ENCODE results near the gene TTLL13. TPM values are rescaled to one million over a fixed set of nuclear protein-coding genes. Genes with fewer than 3 reads are reported as not detected.
A peak's percentile ranks its signal among the peaks of the same experiment; 100 is the strongest.

Gene TTLL13
- polyA plus RNA-seq, 1 of the 3 experiments (the other 2 are of a cell fraction), result 0.03 TPM

DNA sequence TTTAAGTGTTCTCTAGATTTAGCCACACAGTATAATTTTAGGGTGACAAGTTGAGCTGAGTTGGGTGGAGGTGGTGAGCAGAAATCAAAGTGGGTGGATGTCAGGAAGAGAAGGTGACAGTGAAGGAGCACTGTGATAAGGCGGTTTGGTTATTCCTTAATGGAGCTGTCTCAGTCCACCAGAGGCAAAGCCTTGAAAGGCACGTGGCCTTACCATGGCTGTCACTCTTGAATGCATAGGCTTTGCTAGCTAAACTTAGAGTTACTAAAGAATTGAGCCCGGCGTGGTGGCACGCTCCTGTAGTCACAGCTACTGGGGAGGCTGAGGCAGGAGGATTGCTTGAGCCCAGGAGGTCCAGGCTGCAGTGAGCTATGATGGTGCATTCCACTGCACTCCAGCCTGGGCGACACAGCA lies 560 bp upstream of the TTLL13 start:
- Histone ChIP-seq H3F3A (replicated peaks; ENCODE audit: insufficient read depth) (peaks cover 8% of the 10 kb centered on the region), H2AFZ (ENCODE audit: low read depth) (peak overlapping the region; percentile 88), H3K9me2 (no peaks in the 10 kb centered on the region), H3K4me1 (ENCODE audit: control insufficient read depth in 1 of 2, insufficient read depth in 2 of 2, low read depth in 1 of 2, low read length in 1 of 2) (no peaks in the 10 kb centered on the region; a peak in 1 of 4 replicates), H3K9ac (0 out of 2 replicates have a peak overlapping the region, but pooled peaks have one; percentile 69), H3K9me3 (no peaks in the 10 kb centered on the region), H3K4me2 (peak overlapping the region; percentile 91), H3K27me3 (ENCODE audit: insufficient read depth) (no peaks in the 10 kb centered on the region), H3K36me3 (replicated peaks in 1 of 2; ENCODE audit: control insufficient read depth in 1 of 2, insufficient read depth in 2 of 2, low read length in 1 of 2) (no peaks in the 10 kb centered on the region), H3K4me3 (ENCODE audit: low read depth in 2 of 2, low read length in 1 of 2) (peak overlapping the region; percentile 58 to 95), H3K79me2 (ENCODE audit: insufficient read depth) (no peaks in the 10 kb centered on the region), H3K27ac (ENCODE audit: low read depth in 2 of 2, low read length in 1 of 2) (no peak overlapping the region; a peak in 1 of 4 replicates), H4K20me1 (ENCODE audit: insufficient read depth) (no peaks in the 10 kb centered on the region)
- ChIA-PET POLR2A (interaction anchor here (0.6 to 1.5 kb wide), 6 partner anchors 15 to 648 kb away, joined by 3 to 8 read pairs (median 4); partner anchors contain the start of genes CIB1, GDPGP1 and NGRN), CTCF (interaction anchor here (0.9 to 2.0 kb wide), 11 partner anchors 8 to 147 kb away, joined by 3 to 13 read pairs (median 4); partner anchors contain the start of genes CIB1, GDPGP1 and IDH2)
- TF ChIP-seq ZBTB33 (IDR thresholded peaks at IDR 0.05; ENCODE audit: borderline replicate concordance, low read depth) (no peak), NFIC (IDR thresholded peaks at IDR 0.05; ENCODE audit: borderline replicate concordance) (no peak), TEAD4 (IDR thresholded peaks at IDR 0.05; ENCODE audit: borderline replicate concordance, insufficient read depth) (no peak), EP300 (IDR thresholded peaks at IDR 0.05; ENCODE audit: borderline replicate concordance in 1 of 2, low read depth in 1 of 2, low read length in 1 of 2) (no peak), NRF1 (IDR thresholded peaks at IDR 0.05; ENCODE audit: low read depth, low read length) (no peak), TCF12 (IDR thresholded peaks at IDR 0.05) (no peak), CHD2 (IDR thresholded peaks at IDR 0.05; ENCODE audit: low read length, partially characterized antibody) (no peak), EZH2phosphoT487 (IDR thresholded peaks at IDR 0.05; ENCODE audit: borderline replicate concordance, low read depth) (no peak), FOXM1 (IDR thresholded peaks at IDR 0.05; ENCODE audit: low read depth) (no peak), GATA2 (CRISPR knock-in tag; IDR thresholded peaks at IDR 0.05) (no peak), RXRA (IDR thresholded peaks at IDR 0.05; ENCODE audit: borderline replicate concordance, low read depth) (no peak)
- 75% methylated on average over 6 of the region's 6 CpGs for WGBS (ENCODE audit: low lambda C conversion rate)
- no peak for DNase-seq

- 90% methylated on average over 7 of the region's 7 CpGs for WGBS (ENCODE audit: low lambda C conversion rate)
- H3K27me3 ChIP-seq (ENCODE audit: insufficient read depth), result no peaks in the 10 kb centered on the region
- no peaks in the 10 kb centered on the region for H3K79me2 ChIP-seq (ENCODE audit: insufficient read depth)
- no peak overlapping the region for H3K4me3 ChIP-seq (ENCODE audit: low read depth in 2 of 2, low read length in 1 of 2)
- H3K27ac ChIP-seq (ENCODE audit: low read depth in 2 of 2, low read length in 1 of 2), result no peak overlapping the region
- H2AFZ ChIP-seq (ENCODE audit: low read depth), result no peak overlapping the region
- DNase-seq, result no peak
- H3K4me2 ChIP-seq, result no peak overlapping the region
- H3K9me2 ChIP-seq, result no peaks in the 10 kb centered on the region
- no peaks in the 10 kb centered on the region for H3K9me3 ChIP-seq
- no peaks in the 10 kb centered on the region for H3K36me3 ChIP-seq (replicated peaks in 1 of 2; ENCODE audit: control insufficient read depth in 1 of 2, insufficient read depth in 2 of 2, low read length in 1 of 2)
- H3K9ac ChIP-seq, result no peak overlapping the region
- H3F3A ChIP-seq (replicated peaks; ENCODE audit: insufficient read depth), result no peaks in the 10 kb centered on the region
- H4K20me1 ChIP-seq (ENCODE audit: insufficient read depth), result no peaks in the 10 kb centered on the region
- H3K4me1 ChIP-seq (ENCODE audit: control insufficient read depth in 1 of 2, insufficient read depth in 2 of 2, low read depth in 1 of 2, low read length in 1 of 2), result no peaks in the 10 kb centered on the region
- CTCF ChIA-PET, result interaction anchor here (1.1 kb wide), 1 partner anchor 43 kb away, joined by 3 read pairs; no protein-coding TSS in a partner anchor
- POLR2A ChIA-PET, result no interaction called here
- no peak for TF ChIP-seq FOXJ3 (CRISPR knock-in tag; IDR thresholded peaks at IDR 0.05)
- TF ChIP-seq RAD21 (IDR thresholded peaks at IDR 0.05; ENCODE audit: low read length), result no peak
- no peak for TF ChIP-seq MXI1 (IDR thresholded peaks at IDR 0.05; ENCODE audit: low read depth, low read length)
- TF ChIP-seq MAX (IDR thresholded peaks at IDR 0.05; ENCODE audit: low read depth), result no peak
- TF ChIP-seq NFIC (IDR thresholded peaks at IDR 0.05; ENCODE audit: borderline replicate concordance), result no peak
These were observed 8.4 kb downstream of the TTLL13 start for GRCh38 chr15:90257776-90258175.
